HG02885 (cell line): ENCODE results near the gene TRMU.

Source experiments
- ATAC-seq: cut with Tn5 transposase; IDR thresholded peaks from one replicate; pipeline ENCODE4 v1.9.1; 2021; ENCODE audit warnings: mild to moderate bottlenecking; ENCODE audit not compliant: unreplicated experiment, poor library complexity

TRMU gene

DNA sequence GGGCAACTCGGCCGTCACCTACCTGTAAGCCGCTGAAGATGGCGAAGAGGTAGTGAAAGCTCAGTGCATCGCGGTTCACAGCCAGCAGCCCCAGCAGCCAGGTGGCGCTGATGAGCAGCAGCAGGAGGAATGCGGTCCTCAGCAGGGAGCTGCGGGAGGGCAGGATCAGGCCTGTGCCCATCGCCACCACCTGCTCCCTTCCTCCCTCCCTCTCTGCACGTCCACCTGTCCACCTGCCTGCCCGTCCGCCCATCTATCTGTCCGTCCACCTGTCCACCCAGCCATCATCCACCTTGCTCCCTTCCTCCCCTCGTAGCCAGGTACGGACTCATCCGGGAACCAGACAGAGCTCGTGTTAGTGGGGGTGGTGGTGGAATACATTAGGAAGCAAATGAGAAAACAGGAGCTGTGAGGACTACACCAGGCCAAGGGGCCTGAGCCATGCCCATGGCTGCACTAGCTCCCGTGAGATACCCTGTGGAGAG, 32.2 kb downstream of the TRMU start:
- no peak for ATAC-seq

DNA sequence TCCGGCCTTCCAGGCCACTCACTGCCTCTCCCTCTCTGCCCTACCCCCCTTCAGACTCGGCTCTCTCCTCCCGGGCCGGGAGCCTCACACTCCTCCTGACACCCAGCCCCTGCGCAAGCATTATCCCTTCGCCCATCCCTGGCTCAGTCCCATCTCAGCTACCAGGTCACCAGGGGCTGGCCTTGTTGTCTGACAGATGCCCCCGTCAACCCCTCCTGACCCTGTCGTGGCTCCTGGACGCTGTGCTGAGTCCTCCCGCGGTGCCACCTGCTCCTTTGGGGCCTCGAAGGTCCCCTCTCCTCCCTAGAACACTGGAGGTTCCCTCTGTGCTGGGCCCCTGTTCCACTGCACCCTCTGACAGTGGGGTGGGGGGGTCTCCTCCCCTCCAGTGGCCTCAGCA, 32.9 kb downstream of the TRMU start:
- ATAC-seq = no peak

DNA sequence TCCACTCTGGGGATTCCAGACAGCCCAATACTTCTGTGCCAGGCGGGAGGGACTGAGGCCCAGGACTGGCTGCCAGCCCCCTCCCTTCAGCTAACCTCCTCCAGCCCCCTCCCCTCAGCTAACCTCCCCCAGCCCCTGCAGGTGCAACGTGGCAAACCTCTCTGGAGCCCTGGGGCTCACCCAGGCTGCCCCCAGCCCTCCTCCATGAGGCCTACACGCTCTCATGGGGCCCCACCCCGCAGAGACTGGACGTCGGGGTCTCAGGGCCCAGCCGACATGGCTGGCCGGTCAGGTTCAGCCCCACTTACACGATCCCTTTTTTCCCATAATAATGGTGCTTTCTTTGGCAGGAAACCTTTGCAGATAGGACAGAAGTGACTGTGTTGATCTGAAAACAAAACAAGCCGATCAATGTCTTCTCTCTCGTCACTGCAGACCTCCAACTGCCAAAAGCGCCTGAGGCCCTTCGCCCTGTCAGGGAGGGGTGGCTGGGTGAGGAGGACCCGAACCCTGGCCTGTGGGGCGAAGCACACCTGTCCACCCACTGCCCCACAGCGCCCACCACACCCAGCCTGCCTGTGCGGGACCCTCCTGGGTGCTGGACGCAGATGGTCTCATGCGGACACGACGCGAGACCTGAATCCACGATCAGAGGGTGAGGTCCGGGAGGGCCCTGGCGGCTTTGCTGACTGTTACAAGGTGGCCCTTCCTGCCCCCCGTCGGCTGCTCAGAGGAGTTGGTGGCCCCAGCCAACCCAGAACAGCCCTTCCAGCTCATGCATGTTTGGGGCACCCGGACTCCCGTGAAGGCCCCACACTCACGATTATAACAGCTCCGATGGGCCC, 33.6 kb downstream of the TRMU start:
- ATAC-seq = no peak

DNA sequence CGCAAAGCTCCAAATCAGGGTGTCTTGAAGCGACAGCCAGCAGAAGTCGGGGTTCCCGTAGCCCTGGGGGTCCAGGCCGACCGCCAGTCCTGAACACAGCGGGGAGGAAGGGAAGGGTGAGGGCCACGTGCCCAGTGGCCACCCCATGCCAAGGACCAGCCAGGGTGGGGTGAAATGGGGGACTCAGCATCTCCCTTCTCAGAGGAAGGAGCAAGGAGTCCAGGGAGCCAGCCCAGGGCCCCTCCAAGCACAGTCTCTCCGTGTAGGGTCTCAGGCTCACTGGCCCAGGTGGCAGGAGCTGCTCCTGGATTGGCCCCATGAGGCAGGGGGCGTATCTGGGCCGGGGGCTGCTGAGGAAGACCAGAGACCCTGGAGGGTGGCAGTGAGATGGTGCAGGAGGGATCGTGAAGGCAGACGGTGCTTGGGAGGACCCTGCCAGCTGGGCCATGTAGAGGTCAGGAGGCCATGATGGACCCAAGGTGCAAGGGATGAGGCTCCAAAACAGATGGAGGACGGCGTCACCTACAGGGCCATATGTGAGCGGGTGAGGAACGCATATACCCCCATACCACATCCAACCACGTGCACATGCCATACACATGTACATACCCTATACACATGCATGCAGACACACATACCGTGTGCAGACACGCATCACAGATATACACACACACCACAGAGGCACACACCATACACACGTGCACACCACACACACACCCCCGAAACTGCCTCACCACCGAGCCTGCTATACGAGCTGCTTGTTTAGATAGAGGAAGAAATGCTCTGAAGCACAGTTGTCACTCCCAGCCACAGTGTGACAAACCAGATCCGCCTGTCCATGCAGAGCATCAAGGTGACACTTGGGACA, 34.4 kb downstream of the TRMU start:
- no peak for ATAC-seq

DNA sequence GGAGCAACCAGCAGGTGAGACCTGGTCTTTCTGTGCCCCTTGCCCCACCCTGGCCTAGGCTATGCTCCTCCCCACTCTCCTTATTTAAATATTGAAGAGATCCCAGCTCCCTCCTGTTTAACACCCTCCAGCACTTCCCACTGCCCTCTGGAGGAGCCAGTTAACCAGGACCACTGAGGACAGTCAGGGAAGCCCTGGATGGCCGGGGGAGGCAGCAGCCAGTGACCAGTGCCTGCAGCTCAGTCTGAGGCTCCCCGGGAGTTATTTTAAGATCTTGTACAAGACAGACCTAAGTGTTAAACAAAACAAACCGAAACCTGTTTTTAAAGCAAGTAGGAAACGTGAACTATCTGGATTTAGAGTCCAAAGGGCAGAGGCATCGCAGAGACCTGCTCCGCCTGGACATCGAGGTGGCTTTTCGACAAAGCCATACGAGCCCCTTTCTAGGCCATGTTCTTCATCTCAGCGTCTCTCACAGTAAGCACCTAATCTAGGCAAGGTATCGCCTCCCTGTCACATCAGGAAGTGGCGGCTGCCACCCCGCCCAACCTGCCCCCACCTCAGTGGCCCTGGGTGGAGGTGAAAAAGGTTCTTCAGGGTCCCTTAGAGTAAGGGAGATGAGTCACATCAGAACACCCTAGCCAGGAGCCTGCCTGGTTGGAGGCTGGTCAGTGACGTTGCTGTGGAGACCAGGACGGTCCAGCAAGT, 35.2 kb downstream of the TRMU start:
- no peak for ATAC-seq

DNA sequence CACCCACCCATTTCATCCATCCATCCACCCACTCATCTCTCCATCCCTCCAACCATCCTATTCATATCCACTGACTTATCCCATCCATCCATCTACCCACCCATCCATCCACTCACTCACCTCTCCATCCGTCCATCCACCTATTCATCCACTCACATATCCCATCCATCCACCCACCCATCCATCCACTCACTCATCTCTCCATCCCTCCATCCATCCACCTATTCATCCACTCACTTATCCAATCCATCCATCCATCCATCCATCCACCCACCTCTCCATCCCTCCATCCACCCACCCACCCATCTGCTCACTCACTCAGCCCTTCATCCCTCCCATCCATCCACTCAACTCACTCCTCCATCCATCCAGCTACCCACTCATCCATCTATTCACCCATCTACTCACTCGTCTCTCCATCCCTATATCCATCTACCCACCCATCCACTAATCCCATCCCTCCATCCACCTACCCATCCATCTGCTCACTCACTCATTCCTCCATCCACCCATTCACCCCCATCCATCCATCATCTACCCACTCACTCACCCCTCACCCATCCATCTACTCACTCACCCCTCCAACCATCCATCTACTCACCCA, 36.2 kb downstream of the TRMU start:
- ATAC-seq = no peak

DNA sequence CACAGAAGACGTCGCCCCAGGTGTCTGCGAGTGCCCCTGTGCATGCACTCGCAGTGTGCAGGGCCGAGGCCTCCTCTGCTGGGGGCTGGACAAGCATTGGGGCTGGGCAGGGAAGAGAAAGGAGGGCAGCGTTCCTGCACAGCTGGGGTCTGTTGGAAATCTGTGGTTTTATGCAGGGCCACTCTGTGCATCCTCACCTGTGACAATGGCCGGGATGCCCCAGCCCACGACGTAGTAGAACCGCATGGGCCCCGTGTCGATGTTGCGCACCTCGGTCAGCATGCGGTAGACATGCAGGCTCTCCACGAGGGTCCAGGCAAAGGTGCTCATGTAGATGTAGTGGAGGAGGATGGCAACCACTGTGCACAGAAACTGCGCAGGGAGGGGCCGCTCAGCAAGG, 37.2 kb downstream of the TRMU start:
- no peak for ATAC-seq

DNA sequence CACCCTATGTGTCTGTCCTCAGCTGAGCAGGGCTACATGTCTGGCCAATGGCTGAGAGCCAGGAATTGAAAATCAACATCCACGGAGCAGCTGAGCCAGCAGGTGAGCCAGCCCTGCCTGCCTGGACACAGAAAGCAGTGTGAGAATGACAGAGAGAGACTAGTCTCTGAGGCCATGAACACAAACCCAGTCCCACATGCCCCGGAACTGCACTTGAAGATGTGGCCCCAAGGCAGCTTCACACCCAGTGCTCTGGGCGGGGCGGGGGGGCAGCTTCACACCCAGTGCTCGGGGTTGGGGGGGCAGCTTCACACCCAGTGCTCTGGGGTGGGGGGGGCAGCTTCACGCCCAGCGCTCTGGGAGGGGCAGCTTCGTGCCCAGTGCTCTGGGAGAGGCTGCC, 37.6 kb downstream of the TRMU start:
- no peak for ATAC-seq

DNA sequence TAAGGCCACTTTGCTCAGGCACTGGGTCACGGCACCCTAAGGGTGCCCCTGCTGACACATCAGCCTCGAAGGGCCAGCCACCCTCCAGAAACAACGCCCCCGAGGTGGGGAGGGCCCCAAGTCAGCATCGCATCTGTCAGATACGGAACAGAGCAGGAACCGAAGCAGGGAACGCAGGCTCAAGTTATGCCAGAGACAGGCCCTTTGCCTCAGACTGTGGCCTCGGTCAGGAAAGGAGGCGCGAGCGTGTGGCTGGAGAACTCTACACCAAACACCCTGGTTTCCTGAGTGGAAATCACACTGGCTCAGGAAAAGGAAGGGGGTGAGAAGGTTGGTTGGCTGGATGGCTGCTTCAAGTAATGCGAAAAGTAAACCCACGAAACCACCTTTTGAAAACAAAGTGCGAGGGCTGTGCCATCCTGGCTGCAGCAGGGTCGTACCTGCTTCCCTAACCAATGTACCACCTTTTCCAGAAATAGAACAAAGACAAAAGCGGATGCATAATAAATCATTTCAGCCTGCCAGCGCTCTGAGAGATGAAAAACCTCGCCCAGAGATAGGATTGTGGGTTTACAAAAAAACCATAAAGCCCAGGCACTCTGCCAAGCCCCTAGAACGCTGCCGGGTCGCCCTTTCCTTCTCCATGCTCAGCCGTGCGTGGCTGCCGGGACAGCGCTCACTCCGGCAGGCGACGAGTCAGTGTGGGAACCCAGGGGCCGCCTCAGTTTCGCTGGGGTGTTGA, 38.6 kb downstream of the TRMU start:
- ATAC-seq = no peak

DNA sequence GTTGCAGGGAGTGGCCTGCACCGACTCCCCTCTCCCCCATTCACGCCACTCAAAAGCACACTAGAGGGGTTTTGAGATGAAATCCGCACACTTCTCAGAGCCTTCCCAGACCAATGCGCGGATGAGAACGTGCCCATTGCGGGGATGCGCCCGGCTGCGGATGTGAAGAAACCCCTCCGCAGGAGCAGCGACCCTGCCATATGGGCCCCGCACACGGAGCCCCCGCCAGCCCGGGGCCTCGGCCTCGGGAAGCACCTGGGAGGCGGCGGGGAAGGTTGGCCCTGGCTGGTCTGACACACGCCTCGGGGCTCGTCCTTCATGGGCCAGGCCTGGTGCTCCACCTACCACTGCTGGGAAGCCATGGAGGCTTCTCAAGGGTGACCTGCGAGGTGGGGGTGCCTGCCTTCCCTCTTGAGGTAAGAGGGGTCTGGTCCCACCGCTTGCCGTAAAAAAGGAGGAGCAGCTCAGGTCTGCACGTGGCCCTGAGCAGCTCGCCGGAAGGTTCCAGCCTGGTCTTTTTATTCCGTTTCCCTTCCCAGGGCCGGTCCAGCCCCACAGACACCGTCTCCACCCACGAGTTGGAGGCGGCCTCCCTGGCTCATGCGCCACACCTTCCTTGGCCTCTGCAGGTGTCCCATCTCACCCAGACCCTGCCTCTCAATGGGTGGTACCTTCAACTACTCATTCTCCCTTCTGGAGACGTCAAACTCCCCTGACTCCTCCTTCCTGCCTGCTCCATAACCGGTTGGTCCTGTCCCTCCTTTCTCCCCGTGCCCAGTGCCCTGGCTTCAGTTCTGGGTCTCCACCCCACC, 39.4 kb downstream of the TRMU start:
- ATAC-seq = no peak

DNA sequence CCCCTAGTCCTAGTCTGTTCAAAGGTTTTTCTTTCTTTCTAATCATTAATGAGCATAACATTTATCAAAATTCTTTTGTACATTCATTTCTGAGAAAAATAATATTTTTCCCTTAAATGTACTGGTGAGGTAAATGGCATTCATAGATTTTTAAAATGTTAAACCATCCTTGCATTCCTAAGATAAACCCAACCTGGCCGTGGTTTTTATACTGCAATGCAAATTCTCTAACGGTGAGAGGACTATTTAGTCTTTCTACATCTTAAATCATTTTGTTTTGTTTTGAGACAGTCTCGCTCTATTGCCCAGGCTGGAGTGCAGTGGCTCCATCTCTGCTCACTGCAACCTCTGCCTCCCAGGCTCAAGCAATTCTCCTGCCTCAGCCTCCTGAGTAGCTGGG, 40.6 kb downstream of the TRMU start:
- no peak for ATAC-seq

DNA sequence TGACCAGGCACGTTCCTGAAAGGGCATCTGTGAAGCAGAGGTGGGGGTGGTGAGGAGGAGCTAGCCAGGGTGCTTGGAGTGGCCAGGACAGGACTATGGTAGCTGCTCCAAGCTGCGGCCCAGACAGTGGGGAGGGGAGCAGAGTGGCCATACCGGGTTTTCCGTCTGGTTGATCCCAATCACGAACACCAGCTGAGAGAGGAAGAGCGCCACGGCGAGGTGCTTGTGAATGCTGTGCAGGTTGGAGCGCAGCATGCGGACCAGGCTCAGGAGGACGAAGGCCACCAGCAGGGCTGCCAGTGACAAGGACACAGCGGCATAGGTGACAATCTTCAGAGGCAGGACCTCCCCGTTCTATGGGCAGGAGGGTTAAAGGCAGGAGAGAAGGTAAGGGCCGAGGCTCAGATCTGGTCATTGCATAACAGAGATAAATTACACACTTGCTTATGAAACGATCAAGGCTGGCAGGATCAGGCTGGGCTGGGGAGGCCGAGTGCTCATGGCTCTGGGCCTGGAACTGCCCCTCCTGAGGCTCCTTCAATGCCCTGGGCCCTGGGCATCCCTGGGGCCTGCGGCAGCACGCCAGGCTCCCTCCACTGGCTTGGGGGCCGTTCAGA, 41.5 kb downstream of the TRMU start:
- ATAC-seq = no peak

DNA sequence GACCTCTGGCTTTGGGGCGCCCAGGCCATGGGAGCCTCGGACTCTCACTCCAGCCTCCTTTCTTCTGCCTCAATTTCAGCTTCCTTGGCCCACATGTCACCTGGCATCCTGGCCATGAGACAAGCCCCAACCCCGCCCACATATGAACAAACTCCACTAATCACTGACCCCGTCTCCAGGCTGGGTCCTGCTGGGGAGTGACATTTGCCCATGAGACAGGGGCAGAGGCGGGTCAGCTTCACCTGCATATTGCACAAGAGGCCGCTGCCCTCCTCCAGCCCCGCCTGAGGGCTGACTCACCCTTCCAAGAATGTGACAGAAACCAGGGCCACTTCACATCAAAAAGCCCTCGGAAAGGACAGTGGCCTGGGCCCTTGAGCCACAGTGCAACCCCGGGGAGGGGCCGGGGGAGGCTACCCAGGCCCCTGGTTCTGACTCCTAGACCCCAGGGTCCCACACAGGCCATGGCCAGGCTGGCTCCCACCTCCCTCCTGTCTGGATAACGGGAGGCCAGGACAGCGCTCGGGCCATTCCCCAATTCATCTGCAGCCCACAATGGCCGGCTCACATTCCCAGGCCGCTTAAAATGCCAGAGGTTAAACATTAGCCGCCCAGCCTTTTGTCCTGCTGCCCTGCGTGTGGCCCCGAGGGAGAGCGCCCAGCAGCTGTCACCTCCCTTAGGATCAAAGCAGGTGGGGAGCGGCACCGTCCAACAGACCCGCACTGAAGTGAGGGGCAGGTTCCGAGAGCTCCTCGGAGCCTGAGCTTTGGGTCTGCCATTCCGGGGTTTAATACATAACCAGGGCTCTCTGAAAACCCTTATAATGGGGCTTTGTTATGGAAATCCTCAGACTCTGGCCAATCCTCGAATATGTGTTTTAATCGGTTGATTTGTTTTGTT, 42.3 kb downstream of the TRMU start:
- no peak for ATAC-seq

DNA sequence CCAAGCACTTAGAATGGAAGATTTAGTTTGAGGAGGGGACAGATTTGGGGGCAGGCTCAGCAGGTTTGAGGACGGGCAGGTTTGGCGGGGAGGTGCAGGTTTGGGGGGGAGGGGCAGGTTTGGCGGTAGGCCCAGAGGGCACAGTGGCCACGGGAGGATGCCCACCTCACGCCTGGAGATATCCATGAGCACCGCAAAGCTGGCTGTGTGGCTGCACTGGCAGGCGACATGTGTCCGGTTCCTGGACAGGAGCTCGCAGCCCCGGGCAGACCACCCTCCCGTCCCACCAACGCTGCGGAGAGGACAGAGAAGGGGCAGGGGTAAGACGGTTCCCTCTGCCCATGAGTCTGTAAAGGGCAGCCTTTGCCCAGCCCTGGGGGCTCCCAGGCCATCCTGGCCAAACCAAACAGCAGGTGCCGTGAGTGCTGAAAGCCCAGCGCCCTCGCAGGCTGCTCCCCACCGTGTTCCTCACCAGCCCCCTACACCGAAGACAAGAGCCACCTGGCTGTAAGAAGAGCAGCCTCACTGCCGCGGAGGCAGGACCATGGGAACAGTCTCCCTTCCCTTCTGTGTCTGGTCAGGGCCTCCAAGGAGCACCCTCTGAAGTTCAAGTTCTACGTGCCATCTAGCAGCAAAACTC, 43.0 kb downstream of the TRMU start:
- no peak for ATAC-seq

DNA sequence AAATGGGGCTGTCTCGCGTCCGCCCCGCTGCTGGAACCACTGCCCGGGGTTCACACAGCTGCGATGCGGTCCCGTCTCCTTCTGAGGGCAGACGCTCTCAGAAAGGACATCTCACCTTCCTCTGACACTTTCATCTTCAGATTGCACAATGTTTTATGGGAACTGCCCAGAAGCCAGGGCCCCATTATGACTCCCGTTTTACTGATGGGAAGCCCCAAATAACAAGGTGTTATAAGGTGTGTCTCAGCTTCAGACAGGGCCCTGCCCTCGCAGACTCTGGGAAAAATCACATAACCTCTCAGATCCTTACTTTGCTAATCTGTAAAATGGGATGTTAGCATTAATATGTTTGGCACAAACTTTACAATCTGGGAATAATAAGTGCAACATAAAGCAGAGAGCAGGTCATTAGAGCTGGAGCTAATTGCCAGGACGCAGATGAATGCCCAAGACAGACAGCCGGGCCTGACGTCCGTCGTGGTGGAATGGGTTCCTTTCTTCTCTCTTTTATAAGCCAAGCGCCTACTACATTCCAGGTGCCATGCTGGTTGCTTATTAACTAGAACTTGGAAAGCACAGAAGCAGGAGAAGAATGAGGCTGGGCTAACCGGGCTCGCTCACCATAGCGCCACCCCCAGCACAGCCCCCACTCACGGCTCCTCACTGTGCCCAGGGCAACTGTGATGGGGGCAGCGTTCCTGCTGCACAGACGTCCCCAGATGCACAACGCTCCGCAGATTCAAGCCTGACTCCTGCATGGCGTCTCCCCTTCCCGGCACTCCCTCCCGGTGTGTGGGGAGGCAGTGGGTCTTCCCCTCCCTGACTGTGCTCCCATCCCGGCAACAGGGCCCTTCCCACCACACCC, 43.8 kb downstream of the TRMU start:
- ATAC-seq = no peak

DNA sequence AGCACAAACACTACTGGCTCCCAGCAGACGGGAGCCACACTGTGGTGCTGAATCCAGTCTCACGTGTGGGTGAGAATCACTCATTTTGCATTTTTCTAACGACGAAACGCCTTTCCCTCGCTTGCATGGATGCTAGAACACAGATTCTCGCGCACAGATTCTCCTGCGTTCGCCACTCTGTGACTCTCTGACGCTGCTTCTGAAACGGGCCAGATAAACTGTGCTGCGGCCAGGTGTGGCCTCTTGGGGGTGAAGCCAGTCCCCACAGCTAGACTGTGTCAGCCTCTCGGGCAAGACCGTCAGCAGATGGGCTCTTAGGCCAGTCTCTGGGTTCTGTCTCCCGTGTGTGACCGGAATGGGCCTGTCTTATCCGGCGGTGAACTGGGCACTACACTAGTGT, 44.6 kb downstream of the TRMU start:
- no peak for ATAC-seq
